ENCODE results near the gene PRSS37. TPM values are rescaled to one million over a fixed set of nuclear protein-coding genes. Genes with fewer than 3 reads are reported as not detected.

Gene PRSS37
- total and polyA plus RNA-seq, 2 donors (not counting 1 experiment from before 2014, with no cell fraction given) = not detected

DNA sequence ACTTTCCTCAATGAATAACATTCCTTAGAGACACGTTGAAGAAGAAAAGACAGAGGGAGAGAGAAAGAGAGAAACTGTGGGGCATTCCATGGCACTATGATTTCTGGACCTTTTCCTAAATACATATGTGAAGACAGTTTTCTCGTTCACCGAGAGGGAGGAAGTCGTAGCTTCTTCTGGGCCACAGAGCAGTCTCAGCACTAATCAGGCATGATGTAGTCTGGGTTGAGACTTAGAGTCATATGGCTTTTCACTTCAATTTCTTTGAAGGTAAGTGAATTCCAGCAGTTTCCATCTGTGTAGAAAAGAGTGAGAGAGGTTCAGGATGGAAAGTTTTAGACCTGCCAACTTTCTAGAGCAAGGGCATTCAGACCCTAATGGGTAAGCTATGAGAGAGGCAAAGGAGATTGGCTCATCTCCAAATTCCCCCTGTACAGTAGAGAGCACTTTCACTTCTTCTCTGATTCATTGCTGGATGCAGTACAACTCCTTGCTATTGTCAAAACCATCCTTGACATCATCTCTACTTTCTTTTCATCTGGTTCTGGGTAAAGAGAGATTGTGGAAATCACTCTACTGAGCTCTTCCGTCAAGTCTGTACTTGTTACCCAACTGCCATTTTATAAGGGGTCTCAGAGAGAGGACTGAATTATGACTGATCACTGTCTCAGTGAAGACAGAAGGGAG, 43.4 kb upstream of the PRSS37 start:
- peaks cover 4% of the 10 kb centered on the region for H3K9me3 Mint-ChIP-seq (ENCODE audit: insufficient read depth)

More for the DNA sequence above, 43.4 kb upstream of the PRSS37 start:
- Mint-ChIP-seq H3K4me3 (no peak overlapping the region), H3K27me3 (no peaks in the 10 kb centered on the region), H3K4me1 (no peaks in the 10 kb centered on the region), H3K27ac (no peak overlapping the region)
- Histone ChIP-seq H3K36me3 (replicated peaks in 1 of 2; ENCODE audit: control extremely low read depth in 1 of 2, control insufficient read depth in 1 of 2, extremely low read depth in 1 of 2, insufficient read depth in 2 of 2, low read length in 1 of 2) (no peaks in the 10 kb centered on the region), H3K27me3 (replicated peaks in 1 of 4; ENCODE audit: control extremely low read depth in 1 of 4, control insufficient read depth in 3 of 4, insufficient read depth in 4 of 4, low read length in 3 of 4) (no peaks in the 10 kb centered on the region), H3K4me3 (ENCODE audit: control extremely low read depth in 1 of 5, extremely low read depth in 1 of 5, insufficient read depth in 1 of 5, low read depth in 2 of 5, low read length in 4 of 5) (no peak overlapping the region), H4K20me1 (ENCODE audit: control insufficient read depth, insufficient read depth, low read length, poor library complexity, severe bottlenecking) (no peaks in the 10 kb centered on the region), H3K4me1 (ENCODE audit: control insufficient read depth in 2 of 2, insufficient read depth in 2 of 2, low read length in 2 of 2) (no peaks in the 10 kb centered on the region), H3K79me2 (ENCODE audit: control insufficient read depth, insufficient read depth, low read length) (no peaks in the 10 kb centered on the region), H3K9me3 (ENCODE audit: control extremely low read depth in 1 of 3, control insufficient read depth in 2 of 3, insufficient read depth in 1 of 3, low read length in 2 of 3) (peaks cover 0 to 2% (median 0%) of the 10 kb centered on the region in 3 donors), H3K4me2 (replicated peaks; ENCODE audit: low read depth, low read length, poor library complexity, severe bottlenecking) (no peak overlapping the region), H2AFZ (ENCODE audit: insufficient read depth, low read depth, low read length, poor library complexity, severe bottlenecking) (no peak overlapping the region), H3K9ac (ENCODE audit: low read length) (no peak overlapping the region), H3K27ac (ENCODE audit: low read length in 2 of 2) (no peak overlapping the region)
- DNase-seq = no peak
- WGBS (ENCODE audit: insufficient coverage) = 57% methylated on average over 3 of the region's 5 CpGs
- CTCF ChIA-PET = no interaction called here
- TF ChIP-seq CTCF (IDR thresholded peaks at IDR 0.05) = no peak
- no peak for TF ChIP-seq EZH2 (IDR thresholded peaks at IDR 0.05; ENCODE audit: borderline replicate concordance, insufficient read depth, low read depth, low read length, poor library complexity, severe bottlenecking)
- intact Hi-C loops (cut with micrococcal nuclease) = no loop called here
- POLR2A ChIA-PET = no interaction called here
- no peak for ATAC-seq (ENCODE audit: low read depth)

Measured in B cell (primary cell).